ENCODE results near the gene RPS6KB2. TPM values are rescaled to one million over a fixed set of nuclear protein-coding genes. Genes with fewer than 3 reads are reported as not detected.
A peak's percentile ranks its signal among the peaks of the same experiment; 100 is the strongest.

Gene RPS6KB2
- total and polyA plus RNA-seq, 10 of the 15 experiments (the other 5 are each of a cell fraction or from before 2014, with no cell fraction given): 0.39 to 101 (median 58.4) TPM

GRCh38 chr11:67482827-67483798 lies 54.8 kb downstream of the RPS6KB2 start, which contains the start of gene AIP (continued):
- TF ChIP-seq NKRF (conservative IDR thresholded peaks at IDR 0.05): no peak
- no peak for TF ChIP-seq TCF7 (IDR thresholded peaks at IDR 0.05; ENCODE audit: borderline replicate concordance)
- TF ChIP-seq MTA3 (IDR thresholded peaks at IDR 0.05; ENCODE audit: borderline replicate concordance, low read length): no peak
- TF ChIP-seq RAD51 (IDR thresholded peaks at IDR 0.05): no peak
- TF ChIP-seq CREM (IDR thresholded peaks at IDR 0.05; ENCODE audit: low read depth): peak; percentile 67
- peak; percentile 28 for TF ChIP-seq RELA (IDR thresholded peaks at IDR 0.05; ENCODE audit: borderline replicate concordance, partially characterized antibody)
- TF ChIP-seq CREB1 (IDR thresholded peaks at IDR 0.05; ENCODE audit: low read depth): no peak
- TF ChIP-seq WRNIP1 (IDR thresholded peaks at IDR 0.05; ENCODE audit: borderline replicate concordance, low read depth, low read length): no peak
- TF ChIP-seq NR2C2 (IDR thresholded peaks at IDR 0.05; ENCODE audit: borderline replicate concordance, control insufficient read depth, insufficient read length, low read depth): no peak
- no peak for TF ChIP-seq BCL3 (IDR thresholded peaks at IDR 0.05; ENCODE audit: borderline replicate concordance, insufficient read depth, low read depth, low read length, poor library complexity, severe bottlenecking)
- no peak for TF ChIP-seq JUND (IDR thresholded peaks at IDR 0.05; ENCODE audit: low read depth, low read length)
- TF ChIP-seq DPF2 (IDR thresholded peaks at IDR 0.05): peak; percentile 83
- peak; percentile 78 for TF ChIP-seq POLR2A (IDR thresholded peaks at IDR 0.05; ENCODE audit: low read depth, low read length)
- TF ChIP-seq EGR1 (IDR thresholded peaks at IDR 0.05; ENCODE audit: borderline replicate concordance in 1 of 2, low read depth in 2 of 2, low read length in 2 of 2): no peak
- no peak for TF ChIP-seq IKZF2 (IDR thresholded peaks at IDR 0.05)
- peak in 1 of 3 experiments; percentile 19; a peak in 1 of 6 replicates for TF ChIP-seq CTCF (IDR thresholded peaks at IDR 0.05 in 2 of 3, conservative IDR thresholded peaks at IDR 0.05 in 1 of 3; ENCODE audit: control insufficient read depth in 2 of 3, extremely low read depth in 1 of 3, insufficient read depth in 1 of 3, low read depth in 3 of 3, low read length in 3 of 3)
- TF ChIP-seq SMC3 (IDR thresholded peaks at IDR 0.05; ENCODE audit: borderline replicate concordance, low read length): no peak
- no peak for TF ChIP-seq PRDM15 (CRISPR knock-in tag; IDR thresholded peaks at IDR 0.05)
- no peak for TF ChIP-seq ASH2L (IDR thresholded peaks at IDR 0.05; ENCODE audit: borderline replicate concordance, low read depth)
